SU-DHL-6 (cell line): ENCODE results near the gene FBN3.

Experiments used
- EZH2phosphoT487 ChIP-seq: fragments of 200-600 bp; sonication (generic), shearing (Covaris generic); conservative IDR thresholded peaks from 2 replicates; pipeline ENCODE4 v1.6.1; 2018; ENCODE audit warnings: mild to moderate bottlenecking, antibody characterized with exemption, low read length, moderate library complexity, mixed read lengths
- TF ChIP-seq, protein P1 (sequence below): fragments of 200-600 bp; sonication (generic); IDR thresholded peaks from one replicate; pipeline ENCODE4 v1.5.1; 2017; ENCODE audit warnings: antibody characterized with exemption, mild to moderate bottlenecking, low read length, moderate library complexity; ENCODE audit not compliant: insufficient read depth, poor library complexity, severe bottlenecking

DNA sequence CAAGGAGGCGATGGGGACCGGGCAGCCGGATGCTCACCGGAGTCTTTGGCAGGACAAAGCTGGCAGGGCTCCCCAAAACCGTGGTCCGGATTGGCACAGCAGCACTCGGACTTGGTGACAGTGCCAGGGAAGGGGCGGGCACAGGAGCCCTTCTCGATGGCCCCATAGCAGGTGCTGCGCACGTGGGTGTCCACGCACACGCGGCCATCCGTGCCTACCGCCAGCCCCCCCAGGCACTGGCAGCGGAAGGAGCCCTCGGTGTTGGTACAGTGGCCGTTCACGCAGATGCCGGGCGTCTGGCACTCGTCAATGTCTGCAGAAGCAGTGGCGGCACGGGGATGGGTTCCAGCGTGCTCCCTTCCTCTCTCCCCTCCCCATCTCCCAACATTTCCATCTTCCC is 17.9 kb downstream of the FBN3 start:
- TF ChIP-seq, protein P1, sequence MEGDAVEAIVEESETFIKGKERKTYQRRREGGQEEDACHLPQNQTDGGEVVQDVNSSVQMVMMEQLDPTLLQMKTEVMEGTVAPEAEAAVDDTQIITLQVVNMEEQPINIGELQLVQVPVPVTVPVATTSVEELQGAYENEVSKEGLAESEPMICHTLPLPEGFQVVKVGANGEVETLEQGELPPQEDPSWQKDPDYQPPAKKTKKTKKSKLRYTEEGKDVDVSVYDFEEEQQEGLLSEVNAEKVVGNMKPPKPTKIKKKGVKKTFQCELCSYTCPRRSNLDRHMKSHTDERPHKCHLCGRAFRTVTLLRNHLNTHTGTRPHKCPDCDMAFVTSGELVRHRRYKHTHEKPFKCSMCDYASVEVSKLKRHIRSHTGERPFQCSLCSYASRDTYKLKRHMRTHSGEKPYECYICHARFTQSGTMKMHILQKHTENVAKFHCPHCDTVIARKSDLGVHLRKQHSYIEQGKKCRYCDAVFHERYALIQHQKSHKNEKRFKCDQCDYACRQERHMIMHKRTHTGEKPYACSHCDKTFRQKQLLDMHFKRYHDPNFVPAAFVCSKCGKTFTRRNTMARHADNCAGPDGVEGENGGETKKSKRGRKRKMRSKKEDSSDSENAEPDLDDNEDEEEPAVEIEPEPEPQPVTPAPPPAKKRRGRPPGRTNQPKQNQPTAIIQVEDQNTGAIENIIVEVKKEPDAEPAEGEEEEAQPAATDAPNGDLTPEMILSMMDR = no peak
- no peak for TF ChIP-seq EZH2phosphoT487
